HL-60/S4 (cell line): ENCODE results near the gene HSPB7.

ENCODE experiments used
- in situ Hi-C: fragments of 300-500 bp; cut with MboI; formaldehyde crosslinking; loops from 2 replicates; pipeline ENCODE4 v1.14.3; 2022; ENCODE audit warnings: low sequenced_read_pairs

The HSPB7 gene

DNA sequence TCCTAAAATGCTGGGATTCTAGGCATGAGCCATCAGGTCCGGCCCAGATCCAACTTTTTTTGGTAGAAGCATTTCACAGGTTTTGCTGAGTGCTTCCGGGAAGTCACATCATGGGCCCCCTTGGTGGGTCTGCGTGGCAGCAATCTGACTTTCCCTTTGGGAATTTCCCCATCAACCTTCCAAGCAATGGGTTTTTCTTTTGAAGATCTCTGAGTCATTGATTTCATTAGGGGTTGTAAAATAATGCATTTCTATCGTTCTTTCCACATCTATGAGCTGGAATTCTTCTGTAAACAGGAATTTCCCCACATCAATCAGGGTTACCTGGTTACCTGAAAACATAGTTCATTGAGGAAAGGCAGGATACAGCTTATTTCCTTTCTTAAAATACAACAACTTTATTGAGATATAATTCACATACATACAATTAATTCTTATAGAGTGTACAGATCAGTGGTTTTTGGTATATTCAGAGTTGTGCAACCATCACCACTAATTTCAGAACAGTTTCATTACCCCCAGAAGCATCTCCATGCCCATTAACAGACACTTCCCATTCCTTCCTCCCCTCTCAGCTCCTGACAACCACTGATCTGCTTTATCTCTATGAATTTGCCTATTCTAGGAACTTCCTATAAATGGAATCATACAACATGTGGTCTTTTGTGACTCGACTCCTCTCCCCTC, 32.1 kb downstream of the HSPB7 start:
- in situ Hi-C loops, result loop anchor here (25.0 kb wide), 1 partner anchor 173 kb away; the partner anchor contains the start of gene UQCRHL

DNA sequence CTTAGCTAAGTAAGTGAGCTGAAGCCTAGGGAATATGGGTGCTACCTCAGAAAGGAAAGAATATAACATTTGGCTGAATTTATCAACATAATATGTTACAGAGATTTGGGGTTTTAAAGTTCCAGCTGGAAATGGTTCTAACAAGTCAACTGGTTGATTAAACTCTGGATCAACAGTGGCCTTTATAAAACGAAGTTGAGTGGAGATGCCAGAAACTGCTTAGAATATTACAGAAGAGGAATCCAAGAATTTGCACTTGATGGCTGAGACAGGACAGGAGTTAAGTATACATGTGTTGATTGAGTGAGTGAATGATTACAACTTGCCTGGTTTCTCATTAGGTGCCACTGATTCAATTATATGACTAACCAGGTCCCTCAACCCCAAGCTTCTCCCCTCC, 34.6 kb downstream of the HSPB7 start:
- in situ Hi-C loops, result loop anchor here (25.0 kb wide), 1 partner anchor 171 kb away; the partner anchor contains the start of gene UQCRHL

DNA sequence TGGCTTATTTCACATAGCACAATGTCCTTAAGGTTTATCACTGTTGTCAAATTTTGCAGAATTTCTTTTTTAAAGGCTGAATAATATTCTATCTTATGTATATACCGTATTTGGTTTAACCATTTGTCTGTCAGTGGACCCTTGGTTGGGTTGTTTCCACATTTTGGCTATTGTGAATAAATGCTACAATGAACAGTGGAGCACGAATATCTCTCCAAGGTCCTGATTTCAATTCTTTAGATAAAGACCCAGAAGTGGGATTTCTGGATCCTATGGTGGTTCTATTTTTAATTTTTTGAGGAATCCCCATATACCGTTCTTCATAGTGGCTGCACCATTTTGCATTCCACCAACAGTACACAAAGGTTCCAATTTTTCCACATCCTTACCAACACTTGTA, 36.2 kb downstream of the HSPB7 start:
- in situ Hi-C loops, result loop anchor here (25.0 kb wide), 1 partner anchor 169 kb away; the partner anchor contains the start of gene UQCRHL

GRCh38 chr1:15977947-15978346, 39.9 kb downstream of the HSPB7 start:
- in situ Hi-C loops, result loop anchor here (25.0 kb wide), 1 partner anchor 166 kb away; the partner anchor contains the start of gene UQCRHL

- in situ Hi-C loops, result loop anchor here (25.0 kb wide), 1 partner anchor 164 kb away; the partner anchor contains the start of gene UQCRHL
These were observed 41.8 kb downstream of the HSPB7 start, which contains the start of gene ZBTB17 for GRCh38 chr1:15975805-15976680. Gene ZBTB17, minus strand, starts transcription at chr1:15976101. Its CDS starts 27,606 bp downstream, at chr1:15948495.

- in situ Hi-C loops, result loop anchor here (25.0 kb wide), 1 partner anchor 163 kb away; the partner anchor contains the start of gene UQCRHL
These were observed 42.5 kb downstream of the HSPB7 start for GRCh38 chr1:15975358-15975804.

DNA sequence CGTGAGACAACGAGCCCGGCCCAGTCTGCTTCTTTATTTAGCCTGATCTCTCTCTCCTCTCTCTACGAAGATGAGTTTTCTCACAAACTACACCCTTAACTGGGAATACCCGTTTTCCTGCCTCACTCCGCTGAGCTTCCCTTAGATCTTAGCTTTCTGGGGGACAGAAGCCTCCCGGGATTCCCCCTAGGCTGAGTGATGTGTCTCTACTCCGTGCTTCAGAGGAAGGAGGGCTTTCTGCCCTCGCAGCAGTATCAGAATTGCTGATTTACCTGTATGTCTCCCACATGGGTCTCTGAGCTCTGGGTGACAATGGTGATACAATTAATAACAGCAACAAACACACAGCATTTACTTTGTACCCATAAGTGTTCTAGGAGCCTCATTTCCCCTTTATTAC, 43.0 kb downstream of the HSPB7 start:
- in situ Hi-C loops, result loop anchor here (25.0 kb wide), 1 partner anchor 163 kb away; the partner anchor contains the start of gene UQCRHL

DNA sequence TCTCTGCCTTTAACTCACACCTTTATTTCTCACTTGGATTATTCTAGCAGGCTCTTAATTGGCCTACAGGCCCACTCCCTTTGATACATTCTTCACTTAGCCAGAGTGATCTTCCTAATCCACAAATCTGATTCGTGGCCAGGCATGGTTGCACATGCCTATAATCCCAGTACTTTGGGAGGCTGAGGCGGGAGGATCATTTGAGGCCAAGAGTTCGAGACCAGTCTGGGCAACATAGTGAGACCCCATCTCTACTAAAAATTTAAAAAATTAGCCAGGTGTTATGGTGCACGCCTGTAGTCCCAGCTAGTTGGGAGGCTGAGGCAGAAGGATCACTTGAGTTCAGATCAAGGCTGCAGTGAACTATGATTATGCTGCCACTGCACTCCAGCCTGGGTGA, 44.1 kb downstream of the HSPB7 start:
- in situ Hi-C loops, result no loop called here

- in situ Hi-C loops, result no loop called here
These were observed 45.4 kb downstream of the HSPB7 start for GRCh38 chr1:15972409-15972808.

DNA sequence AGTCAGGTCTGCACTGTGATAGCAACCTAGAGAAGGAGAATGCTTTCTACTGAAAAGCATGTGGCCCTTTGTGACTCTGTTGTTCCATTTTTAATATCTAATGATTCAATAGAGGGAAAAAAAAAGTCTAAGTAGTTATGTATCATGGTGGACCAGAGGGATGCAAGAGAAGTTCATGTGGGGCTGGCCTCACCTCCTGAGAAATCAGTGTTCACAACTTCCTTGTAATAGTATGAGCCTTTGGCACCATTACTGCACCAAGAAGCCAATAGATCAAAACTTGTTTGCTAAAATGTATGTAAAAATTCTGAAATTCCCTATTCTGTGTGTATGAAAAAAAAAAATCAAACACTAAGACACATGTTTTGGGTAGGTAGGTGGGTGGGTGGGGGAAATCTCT, 46.9 kb downstream of the HSPB7 start:
- in situ Hi-C loops, result no loop called here

DNA sequence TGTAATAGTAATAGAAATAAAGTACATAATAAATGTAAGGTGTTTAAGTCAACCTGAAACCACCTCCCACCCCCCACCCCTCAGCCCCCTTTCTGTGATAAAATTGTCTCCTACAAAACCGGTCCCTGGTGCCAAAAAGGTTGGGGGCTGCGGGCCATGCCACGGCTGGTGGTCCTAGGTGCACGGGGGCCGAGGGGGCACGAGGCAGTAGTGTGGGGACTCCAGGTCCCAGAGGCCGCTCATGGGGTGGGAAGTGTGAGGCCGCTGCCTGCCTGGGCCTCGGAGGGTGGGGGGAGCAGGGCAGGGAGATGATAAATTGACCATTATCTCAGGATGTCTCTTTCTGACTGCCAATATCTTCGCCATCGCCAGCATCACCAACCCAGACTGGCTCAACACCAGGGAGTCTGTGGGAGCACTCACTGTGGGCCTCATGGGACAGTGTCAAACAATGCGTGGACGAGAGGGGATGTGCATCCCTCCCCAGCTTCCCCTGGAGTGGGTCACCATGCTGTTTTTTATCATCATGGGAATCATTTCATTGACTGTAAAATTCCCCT, 48.4 kb downstream of the HSPB7 start:
- in situ Hi-C loops, result no loop called here

DNA sequence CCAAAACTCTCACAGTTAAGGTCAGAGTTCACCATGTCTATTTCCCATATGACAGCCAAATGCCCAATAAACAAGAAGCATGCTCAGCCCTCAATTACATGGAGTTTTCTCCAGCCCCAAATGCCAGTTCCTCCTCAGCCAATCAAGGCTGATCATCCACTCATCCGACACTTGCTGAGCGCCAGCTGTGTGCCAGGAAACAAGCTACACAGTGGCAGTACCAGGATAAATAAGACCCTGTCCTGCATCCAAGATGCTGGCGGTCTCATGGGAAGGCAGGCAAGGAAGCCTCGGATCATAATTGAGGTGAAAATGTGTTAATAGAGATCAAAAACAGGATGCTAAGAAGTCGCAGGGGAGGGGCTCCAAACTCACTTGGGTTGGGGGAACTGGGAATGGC, 49.7 kb downstream of the HSPB7 start:
- in situ Hi-C loops, result no loop called here

GRCh38 chr1:15966956-15967344, 50.9 kb downstream of the HSPB7 start:
- in situ Hi-C loops, result no loop called here

DNA sequence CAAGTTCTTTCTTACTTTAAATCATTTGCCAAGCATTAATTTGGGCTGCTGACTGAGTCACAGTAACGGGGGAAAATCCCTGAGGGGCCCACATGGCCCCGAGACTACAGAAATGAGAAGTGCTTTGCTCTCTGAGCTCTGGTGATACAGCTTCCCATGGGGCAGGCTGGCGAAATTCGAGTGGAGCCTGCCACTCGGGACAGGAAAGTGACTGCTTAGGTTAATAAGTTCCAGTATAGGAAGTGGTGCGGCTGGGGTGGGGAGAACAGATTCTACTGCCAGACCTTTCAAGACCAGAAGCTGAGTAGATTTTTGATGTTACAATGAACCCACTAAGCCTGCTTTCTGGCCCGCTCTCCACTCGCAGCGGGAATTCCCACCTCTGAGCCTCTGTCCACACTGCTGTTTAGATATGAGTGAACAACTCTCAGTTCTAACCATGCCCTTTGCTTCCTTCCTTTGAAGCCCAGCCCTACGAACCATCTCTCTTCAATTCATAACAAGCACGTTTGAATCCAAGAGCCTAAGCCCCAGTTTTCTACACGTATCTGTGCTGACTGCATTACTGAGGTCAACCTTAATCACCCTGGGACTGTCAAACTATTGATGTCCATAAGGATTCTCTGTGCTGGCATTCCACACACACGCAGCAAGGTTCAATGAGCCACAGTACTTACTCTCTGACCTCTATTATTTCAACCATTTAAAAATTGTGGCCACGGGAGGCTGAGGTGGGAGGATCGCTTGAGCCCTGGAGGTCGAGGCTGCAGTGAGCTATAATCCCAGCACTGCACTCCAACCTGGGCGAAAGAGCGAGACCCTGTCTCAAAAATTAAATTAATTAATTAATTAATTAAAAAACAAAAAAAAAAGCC, 51.5 kb downstream of the HSPB7 start:
- in situ Hi-C loops, result no loop called here

GRCh38 chr1:15965228-15965767, 52.5 kb downstream of the HSPB7 start:
- in situ Hi-C loops, result no loop called here
